ENCODE data around the gene ARHGAP31. TPM values are rescaled to one million over a fixed set of nuclear protein-coding genes. Genes with fewer than 3 reads are reported as not detected.
"Not testable (repeated sequence)": the region's sequence is repeated elsewhere in the genome, so short reads cannot be mapped to it uniquely, and the experiment has no call there.

Gene ARHGAP31
- total RNA-seq, 4 donors from 2014 or later, result 40.5 to 46.5 (median 44.4) TPM

DNA sequence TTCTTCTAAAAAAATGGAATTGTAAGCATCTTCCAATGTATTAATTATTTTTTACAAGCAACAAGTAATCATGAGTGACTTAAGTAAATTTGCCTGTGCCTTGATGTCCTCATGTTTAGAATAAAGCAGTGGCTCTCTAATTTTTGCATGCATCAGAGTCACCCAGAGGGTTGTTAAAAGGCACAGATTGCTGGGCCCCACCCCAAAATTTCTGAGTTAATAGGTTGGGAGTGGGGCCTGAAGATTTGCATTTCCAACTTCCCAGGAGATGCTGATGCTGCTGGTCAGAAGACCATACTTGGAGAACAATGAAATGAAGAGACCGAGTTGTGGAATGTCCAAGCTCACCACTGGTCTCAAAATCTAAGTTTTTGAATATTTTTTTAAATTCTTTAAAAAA lies 70.2 kb downstream of the ARHGAP31 start:
- TF ChIP-seq, protein P1, sequence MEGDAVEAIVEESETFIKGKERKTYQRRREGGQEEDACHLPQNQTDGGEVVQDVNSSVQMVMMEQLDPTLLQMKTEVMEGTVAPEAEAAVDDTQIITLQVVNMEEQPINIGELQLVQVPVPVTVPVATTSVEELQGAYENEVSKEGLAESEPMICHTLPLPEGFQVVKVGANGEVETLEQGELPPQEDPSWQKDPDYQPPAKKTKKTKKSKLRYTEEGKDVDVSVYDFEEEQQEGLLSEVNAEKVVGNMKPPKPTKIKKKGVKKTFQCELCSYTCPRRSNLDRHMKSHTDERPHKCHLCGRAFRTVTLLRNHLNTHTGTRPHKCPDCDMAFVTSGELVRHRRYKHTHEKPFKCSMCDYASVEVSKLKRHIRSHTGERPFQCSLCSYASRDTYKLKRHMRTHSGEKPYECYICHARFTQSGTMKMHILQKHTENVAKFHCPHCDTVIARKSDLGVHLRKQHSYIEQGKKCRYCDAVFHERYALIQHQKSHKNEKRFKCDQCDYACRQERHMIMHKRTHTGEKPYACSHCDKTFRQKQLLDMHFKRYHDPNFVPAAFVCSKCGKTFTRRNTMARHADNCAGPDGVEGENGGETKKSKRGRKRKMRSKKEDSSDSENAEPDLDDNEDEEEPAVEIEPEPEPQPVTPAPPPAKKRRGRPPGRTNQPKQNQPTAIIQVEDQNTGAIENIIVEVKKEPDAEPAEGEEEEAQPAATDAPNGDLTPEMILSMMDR (IDR thresholded peaks at IDR 0.05), result no peak
- TF ChIP-seq EP300 (IDR thresholded peaks at IDR 0.05), result no peak
- no peak for TF ChIP-seq POLR2A (IDR thresholded peaks at IDR 0.05)
- WGBS, 2 donors, result 89 to 92% methylated on average over 1 of the region's 1 CpG
- H3K36me3 ChIP-seq, result peaks cover 0 to 37% (median 0%) of the 10 kb centered on the region in 3 donors
- H3K27me3 ChIP-seq, result no peaks in the 10 kb centered on the region
- peaks cover 0 to 23% (median 13%) of the 10 kb centered on the region in 4 donors for H3K4me1 ChIP-seq
- DNase-seq (ENCODE audit: low spot score in 2 of 2), result no peak
- no peak overlapping the region for H3K4me3 ChIP-seq
- H3K27ac ChIP-seq, result peak overlapping the region in 1 of 4 donors; percentile 33
- no peaks in the 10 kb centered on the region for H3K9me3 ChIP-seq

DNA sequence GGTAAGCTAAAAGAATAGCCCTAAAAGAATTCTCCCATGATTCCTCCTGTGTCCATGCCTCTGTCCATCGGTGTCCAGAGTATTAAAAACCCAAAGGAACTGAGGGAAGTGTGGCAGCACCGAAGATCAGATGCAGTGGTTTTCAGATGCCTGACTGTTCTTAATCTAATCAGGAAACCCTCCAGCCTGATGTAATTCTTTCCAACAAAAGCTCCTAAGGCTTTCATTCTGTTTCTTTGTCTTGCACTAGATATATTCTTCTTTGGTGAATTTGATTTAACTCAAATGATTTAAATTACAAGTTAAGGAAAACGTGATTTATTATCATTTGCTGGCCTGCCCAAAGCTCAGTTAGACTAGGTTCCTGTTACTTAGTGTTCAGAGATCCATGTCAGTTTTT lies 71.2 kb downstream of the ARHGAP31 start:
- DNase-seq (ENCODE audit: low spot score in 2 of 2), result no peak
- TF ChIP-seq, protein P1 (IDR thresholded peaks at IDR 0.05), result no peak
- TF ChIP-seq EP300 (IDR thresholded peaks at IDR 0.05), result no peak
- TF ChIP-seq POLR2A (IDR thresholded peaks at IDR 0.05), result no peak
- Histone ChIP-seq H3K4me1 (peaks cover 0 to 13% (median 3%) of the 10 kb centered on the region in 4 donors), H3K4me3 (no peak overlapping the region), H3K36me3 (peaks cover 0 to 43% (median 0%) of the 10 kb centered on the region in 3 donors), H3K27ac (no peak overlapping the region), H3K9me3 (no peaks in the 10 kb centered on the region), H3K27me3 (no peaks in the 10 kb centered on the region)
- 54 to 69% methylated on average over 3 of the region's 3 CpGs for WGBS, 2 donors

DNA sequence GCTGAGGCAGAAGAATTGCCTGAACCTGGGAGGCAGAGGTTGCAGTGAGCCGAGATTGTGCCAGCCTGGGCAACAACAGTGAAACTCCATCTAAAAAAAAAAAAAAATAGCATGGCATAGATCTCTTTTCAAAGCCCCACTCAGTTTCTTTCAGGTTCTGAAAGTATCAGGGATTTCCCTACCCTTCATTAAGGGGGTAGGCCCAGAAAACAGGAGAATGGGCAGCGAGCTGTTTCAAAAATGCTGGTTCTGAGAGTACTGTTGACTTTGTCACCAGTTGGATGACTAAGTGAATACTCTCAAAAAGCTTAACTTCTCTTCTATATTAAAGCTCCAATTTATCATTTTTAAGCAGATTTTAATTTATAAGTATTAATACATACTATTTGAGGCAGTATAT lies 72.8 kb downstream of the ARHGAP31 start:
- Histone ChIP-seq H3K27me3 (no peaks in the 10 kb centered on the region), H3K4me1 (peaks cover 0 to 7% (median 0%) of the 10 kb centered on the region in 4 donors), H3K27ac (no peak overlapping the region), H3K36me3 (peaks cover 0 to 54% (median 0%) of the 10 kb centered on the region in 3 donors), H3K9me3 (no peaks in the 10 kb centered on the region), H3K4me3 (no peak overlapping the region)
- DNase-seq (ENCODE audit: low spot score in 2 of 2), result no peak
- TF ChIP-seq EP300 (IDR thresholded peaks at IDR 0.05) (no peak), POLR2A (IDR thresholded peaks at IDR 0.05) (no peak)
- TF ChIP-seq, protein P1 (IDR thresholded peaks at IDR 0.05), result no peak
- WGBS, 2 donors, result 92 to 100% methylated on average over 2 of the region's 2 CpGs

GRCh38 chr3:119368298-119368697 lies 74.1 kb downstream of the ARHGAP31 start:
- no peak for DNase-seq (ENCODE audit: low spot score in 2 of 2)
- Histone ChIP-seq H3K4me1 (peaks cover 0 to 7% (median 0%) of the 10 kb centered on the region in 4 donors), H3K27ac (peak overlapping the region in 2 of 4 donors; percentile 22 to 26), H3K27me3 (no peaks in the 10 kb centered on the region), H3K9me3 (no peaks in the 10 kb centered on the region), H3K36me3 (peaks cover 0 to 55% (median 0%) of the 10 kb centered on the region in 3 donors), H3K4me3 (no peak overlapping the region)
- TF ChIP-seq POLR2A (IDR thresholded peaks at IDR 0.05), result no peak
- no peak for TF ChIP-seq EP300 (IDR thresholded peaks at IDR 0.05)
- TF ChIP-seq, protein P1 (IDR thresholded peaks at IDR 0.05), result no peak
- WGBS, 2 donors, result 66 to 68% methylated on average over 4 of the region's 4 CpGs

DNA sequence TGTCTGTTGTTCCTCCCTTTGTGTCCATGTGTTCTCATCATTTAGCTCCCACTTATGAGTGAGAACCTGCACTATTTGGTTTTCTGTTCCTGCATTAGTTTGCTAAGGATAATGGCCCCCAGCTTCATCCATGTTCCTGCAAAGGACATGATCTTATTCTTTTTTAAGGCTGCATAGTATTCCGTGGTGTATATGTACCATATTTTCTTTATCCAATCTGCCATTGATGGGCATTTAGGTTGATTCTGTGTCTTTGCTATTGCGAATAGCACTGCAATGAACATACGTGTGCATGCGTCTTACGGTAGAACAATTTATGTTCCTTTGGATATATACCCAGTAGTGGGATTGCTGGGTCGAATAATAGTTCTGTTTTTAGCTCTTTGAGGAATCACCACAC lies 77.6 kb downstream of the ARHGAP31 start:
- peaks cover 0 to 53% (median 0%) of the 10 kb centered on the region in 3 donors for H3K36me3 ChIP-seq
- not testable (repeated sequence) for H3K27ac ChIP-seq; H3K9me3 ChIP-seq; H3K4me1 ChIP-seq; H3K4me3 ChIP-seq; DNase-seq (ENCODE audit: low spot score in 2 of 2); H3K27me3 ChIP-seq
- 96 to 99% methylated on average over 6 of the region's 6 CpGs for WGBS, 2 donors

- Histone ChIP-seq H3K4me1 (peaks cover 0 to 9% (median 0%) of the 10 kb centered on the region in 4 donors), H3K27me3 (no peaks in the 10 kb centered on the region), H3K36me3 (peaks cover 0 to 33% (median 0%) of the 10 kb centered on the region in 3 donors), H3K9me3 (no peaks in the 10 kb centered on the region), H3K4me3 (no peak overlapping the region), H3K27ac (no peak overlapping the region)
- TF ChIP-seq POLR2A (IDR thresholded peaks at IDR 0.05) (no peak), EP300 (IDR thresholded peaks at IDR 0.05) (no peak)
- TF ChIP-seq, protein P1 (IDR thresholded peaks at IDR 0.05), result no peak
- WGBS, 2 donors, result 83 to 93% methylated on average over 7 of the region's 7 CpGs
- DNase-seq (ENCODE audit: low spot score in 2 of 2), result no peak
Observed at GRCh38 chr3:119375106-119375505, 80.9 kb downstream of the ARHGAP31 start.

All from tibial nerve (tissue), 4 donors.